OCI-LY1 (cell line): ENCODE measurements around the gene AQP1.

ENCODE experiments used
- H2AFZ ChIP-seq: fragments of 200-600 bp; sonication (generic), shearing (Covaris generic); 2 replicates; pipeline ENCODE4 v1.6.0; 2014; ENCODE audit warnings: antibody characterized with exemption, mild to moderate bottlenecking, low read length
- H3F3A ChIP-seq: fragments of 200-600 bp; sonication (generic), shearing (Covaris generic); 2 replicates; pipeline ENCODE4 v1.6.0; 2014; ENCODE audit warnings: mild to moderate bottlenecking, antibody characterized with exemption, low read length, moderate library complexity; ENCODE audit not compliant: insufficient read depth
- H3K27ac ChIP-seq: fragments of 200-600 bp; sonication (generic); 2 replicates; pipeline ENCODE4 v1.5.1; 2014; ENCODE audit warnings: low read length, mixed run types, mild to moderate bottlenecking, low read depth; ENCODE audit not compliant: poor library complexity, severe bottlenecking
- H3K27me3 ChIP-seq: fragments of 200-600 bp; sonication (generic); 2 replicates; pipeline ENCODE4 v1.6.0; 2014; ENCODE audit warnings: antibody characterized with exemption, mild to moderate bottlenecking, low read length, moderate library complexity; ENCODE audit not compliant: insufficient read depth
- H3K36me3 ChIP-seq: fragments of 200-600 bp; sonication (generic); 2 replicates; pipeline ENCODE4 v1.6.1; 2014; ENCODE audit warnings: mild to moderate bottlenecking, antibody characterized with exemption, low read length, moderate library complexity, mixed read lengths; ENCODE audit not compliant: insufficient read depth
- H3K4me1 ChIP-seq: fragments of 200-600 bp; sonication (generic); 2 replicates; pipeline ENCODE4 v1.5.1; 2014; ENCODE audit warnings: mild to moderate bottlenecking, low read length, moderate library complexity; ENCODE audit not compliant: insufficient read depth, severe bottlenecking
- H3K4me2 ChIP-seq: fragments of 200-600 bp; sonication (generic), shearing (Covaris generic); 2 replicates; pipeline ENCODE4 v1.6.1; 2014; ENCODE audit warnings: low read length
- H3K4me3 ChIP-seq: fragments of 200-600 bp; sonication (generic); 2 replicates; pipeline ENCODE4 v1.5.1; 2014; ENCODE audit warnings: low read length, low read depth, mild to moderate bottlenecking, mixed read lengths; ENCODE audit not compliant: poor library complexity, severe bottlenecking
- H3K79me2 ChIP-seq: fragments of 200-600 bp; shearing (Covaris generic); 2 replicates; pipeline ENCODE4 v1.6.1; 2016; ENCODE audit warnings: mixed run types, low read length, mixed read lengths; ENCODE audit not compliant: insufficient read depth
- H3K9ac ChIP-seq: fragments of 200-600 bp; sonication (generic), shearing (Covaris generic); 2 replicates; pipeline ENCODE4 v1.6.1; 2014; ENCODE audit warnings: mild to moderate bottlenecking, low read length, mixed read lengths
- H3K9me2 ChIP-seq: fragments of 200-600 bp; sonication (generic), shearing (Covaris generic); 2 replicates; pipeline ENCODE4 v1.6.1; 2014; ENCODE audit warnings: low read depth, mild to moderate bottlenecking, low read length, mixed read lengths
- H3K9me3 ChIP-seq: fragments of 200-600 bp; shearing (Covaris generic); 2 replicates; pipeline ENCODE4 v1.6.1; 2014; ENCODE audit warnings: low read length, mixed read lengths
- H4K20me1 ChIP-seq: fragments of 200-600 bp; sonication (generic), shearing (Covaris generic); 2 replicates; pipeline ENCODE4 v1.6.0; 2016; ENCODE audit warnings: mild to moderate bottlenecking, low read length; ENCODE audit not compliant: insufficient read depth
- CTCF ChIP-seq: fragments of 200-600 bp; sonication (generic), shearing (Covaris generic); IDR thresholded peaks from 2 replicates; pipeline ENCODE4 v1.5.1; 2017; ENCODE audit warnings: mild to moderate bottlenecking, antibody characterized with exemption, low read length, moderate library complexity, mixed read lengths
- EZH2 ChIP-seq: fragments of 200-600 bp; sonication (generic), shearing (Covaris generic); IDR thresholded peaks from 2 replicates; pipeline ENCODE4 v1.8.0; 2017; ENCODE audit warnings: borderline replicate concordance, mixed run types, mild to moderate bottlenecking, antibody characterized with exemption, low read length, moderate library complexity, mixed read lengths

AQP1 gene

GRCh38 chr7:30906014-30906413 lies 5.6 kb upstream of the AQP1 start:
- H3K36me3 ChIP-seq, result no peaks in the 10 kb centered on the region
- no peaks in the 10 kb centered on the region for H4K20me1 ChIP-seq
- no peaks in the 10 kb centered on the region for H3K4me1 ChIP-seq
- no peak overlapping the region for H3K27ac ChIP-seq
- no peaks in the 10 kb centered on the region for H3K9me2 ChIP-seq
- H3K4me3 ChIP-seq, result no peak overlapping the region
- H3K79me2 ChIP-seq, result no peaks in the 10 kb centered on the region
- no peak overlapping the region for H3K9ac ChIP-seq
- no peak overlapping the region for H2AFZ ChIP-seq
- no peaks in the 10 kb centered on the region; the same call in 1 of the 2 replicates for H3K27me3 ChIP-seq
- no peak overlapping the region for H3K4me2 ChIP-seq
- TF ChIP-seq CTCF (no peak), EZH2 (no peak)
- no peaks in the 10 kb centered on the region for H3F3A ChIP-seq
- H3K9me3 ChIP-seq, result no peaks in the 10 kb centered on the region

- Histone ChIP-seq H3K36me3 (no peaks in the 10 kb centered on the region), H3K4me1 (no peaks in the 10 kb centered on the region)
Measured at GRCh38 chr7:30906515-30907240, 5.0 kb upstream of the AQP1 start.

GRCh38 chr7:30907527-30908267 lies 4.0 kb upstream of the AQP1 start:
- no peak overlapping the region for H2AFZ ChIP-seq
- no peaks in the 10 kb centered on the region for H3F3A ChIP-seq
- H3K27me3 ChIP-seq, result no peaks in the 10 kb centered on the region; the same call in 1 of the 2 replicates
- no peak overlapping the region for H3K9ac ChIP-seq
- no peak for TF ChIP-seq CTCF
- no peak for TF ChIP-seq EZH2
- no peaks in the 10 kb centered on the region for H4K20me1 ChIP-seq
- no peak overlapping the region for H3K4me2 ChIP-seq
- no peaks in the 10 kb centered on the region for H3K36me3 ChIP-seq
- H3K9me2 ChIP-seq, result no peaks in the 10 kb centered on the region
- no peaks in the 10 kb centered on the region for H3K4me1 ChIP-seq
- H3K27ac ChIP-seq, result no peak overlapping the region
- no peak overlapping the region for H3K4me3 ChIP-seq
- no peaks in the 10 kb centered on the region for H3K9me3 ChIP-seq
- no peaks in the 10 kb centered on the region for H3K79me2 ChIP-seq

More at GRCh38 chr7:30906515-30907240, 5.0 kb upstream of the AQP1 start:
- H3K27me3 ChIP-seq, result no peaks in the 10 kb centered on the region; the same call in 1 of the 2 replicates
- H3K79me2 ChIP-seq, result no peaks in the 10 kb centered on the region
- no peak overlapping the region for H3K9ac ChIP-seq
- no peaks in the 10 kb centered on the region for H3K9me2 ChIP-seq
- H3K4me3 ChIP-seq, result no peak overlapping the region
- no peak overlapping the region for H2AFZ ChIP-seq
- no peaks in the 10 kb centered on the region for H3F3A ChIP-seq
- no peak overlapping the region for H3K27ac ChIP-seq
- no peaks in the 10 kb centered on the region for H3K9me3 ChIP-seq
- no peaks in the 10 kb centered on the region for H4K20me1 ChIP-seq
- H3K4me2 ChIP-seq, result no peak overlapping the region
- no peak for TF ChIP-seq CTCF
- TF ChIP-seq EZH2, result no peak
